AG10803 (cell line): ENCODE measurements around the gene WWOX.

Experiments used
- DNase-seq: peaks from one replicate; pipeline ENCODE4 v3.0.0; 2010; ENCODE audit warnings: low read depth
- H3K4me3 ChIP-seq: 2 replicates; pipeline ENCODE4 v1.5.1; 2011; ENCODE audit warnings: mild to moderate bottlenecking, low read length, control low read depth
- CTCF ChIP-seq: conservative IDR thresholded peaks from 2 replicates; pipeline ENCODE4 v1.5.1; 2011; ENCODE audit warnings: mild to moderate bottlenecking, low read length, control low read depth, inconsistent platforms

Gene WWOX

DNA sequence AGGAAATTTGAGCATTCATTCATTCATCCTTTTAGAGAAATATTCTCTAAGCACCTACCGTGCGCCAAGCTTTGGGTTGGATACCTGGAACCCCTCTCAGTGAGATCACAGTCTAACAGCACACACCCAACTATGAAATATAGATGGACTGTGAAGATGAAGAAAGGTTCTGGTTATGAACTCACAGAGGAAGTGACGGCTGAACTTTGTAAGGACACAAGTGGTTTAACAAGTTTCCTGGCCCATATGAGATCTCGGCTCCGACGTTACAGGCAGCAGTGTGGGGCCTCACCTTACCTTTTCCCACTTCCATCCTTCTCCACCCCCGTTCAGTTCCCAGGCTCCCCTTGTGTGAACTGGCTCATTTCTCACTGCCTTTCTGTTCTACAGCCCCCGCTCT lies 1094.8 kb downstream of the WWOX start:
- TF ChIP-seq CTCF, result no peak
- DNase-seq, result no peak
- no peak overlapping the region for H3K4me3 ChIP-seq

DNA sequence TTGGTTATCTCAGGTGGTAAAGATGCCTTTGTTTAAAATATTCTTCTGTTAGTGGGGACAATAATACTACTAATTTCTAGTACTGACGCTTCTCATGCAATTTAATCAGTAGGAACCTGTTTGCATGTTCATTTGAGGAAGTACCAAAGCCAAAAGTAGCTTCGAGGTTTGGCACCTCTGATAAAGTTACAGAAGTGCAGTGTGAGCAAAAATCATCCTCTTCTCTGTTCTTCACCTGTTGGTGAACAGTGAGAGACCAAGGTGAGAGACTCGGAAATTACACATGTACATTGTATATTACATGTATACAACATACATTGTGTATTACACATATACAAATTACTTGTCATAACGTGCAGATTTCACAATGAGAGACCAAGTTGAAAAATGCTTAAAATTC lies 1096.5 kb downstream of the WWOX start:
- TF ChIP-seq CTCF, result no peak
- no peak for DNase-seq
- H3K4me3 ChIP-seq, result no peak overlapping the region

GRCh38 chr16:79201436-79201835 lies 1102.0 kb downstream of the WWOX start:
- TF ChIP-seq CTCF, result no peak
- DNase-seq, result no peak
- H3K4me3 ChIP-seq, result no peak overlapping the region

- TF ChIP-seq CTCF, result no peak
- no peak overlapping the region for H3K4me3 ChIP-seq
- DNase-seq, result no peak
Measured at GRCh38 chr16:79202977-79203376, 1103.5 kb downstream of the WWOX start.

- TF ChIP-seq CTCF, result no peak
- no peak overlapping the region for H3K4me3 ChIP-seq
- no peak for DNase-seq
Measured at GRCh38 chr16:79204486-79204885, 1105.0 kb downstream of the WWOX start.

DNA sequence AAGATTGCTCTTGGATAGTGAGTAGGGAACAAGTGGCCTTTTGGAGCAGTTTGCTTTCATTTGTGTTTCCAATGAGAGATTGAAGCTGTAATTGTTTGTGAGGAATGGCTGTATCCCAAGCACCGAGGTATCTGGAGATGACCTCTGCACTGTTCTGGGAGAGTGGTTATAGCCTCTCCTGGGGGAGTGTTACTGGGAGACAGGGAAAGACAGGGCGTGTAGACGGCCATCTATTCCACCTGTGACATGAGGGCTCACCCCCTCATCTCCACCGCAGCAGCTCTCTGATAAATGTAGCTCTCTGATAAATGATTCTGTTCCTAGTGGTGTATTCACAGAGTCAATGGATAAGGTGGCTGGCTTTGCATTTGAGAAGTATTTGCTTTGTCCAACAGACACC lies 1107.4 kb downstream of the WWOX start:
- no peak overlapping the region for H3K4me3 ChIP-seq
- no peak for DNase-seq
- TF ChIP-seq CTCF, result no peak

- H3K4me3 ChIP-seq, result no peak overlapping the region
- no peak for TF ChIP-seq CTCF
- no peak for DNase-seq
Measured at GRCh38 chr16:79209308-79209707, 1109.9 kb downstream of the WWOX start.
